Fibroblast of lung (primary cell): Measurements from ENCODE around the gene ERGIC1. TPM values are rescaled to one million over a fixed set of nuclear protein-coding genes. Genes with fewer than 3 reads are reported as not detected.

Source experiments
- DNase-seq, 2 donors: peaks; one replicate each; pipeline versions ENCODE4 v3.0.0 to v3.0.0-alpha.2; 2010; ENCODE audit warnings: low read depth in 2 of 2
- H2AFZ ChIP-seq: 2 replicates; pipeline ENCODE4 v1.5.1; 2012; ENCODE audit warnings: low read length, control low read depth, inconsistent platforms
- H3K27ac ChIP-seq: 2 replicates; pipeline ENCODE4 v1.5.1; 2011; ENCODE audit warnings: low read length, control low read depth; ENCODE audit not compliant: insufficient read depth
- H3K27me3 ChIP-seq: 2 replicates; pipeline ENCODE4 v1.5.1; 2011; ENCODE audit warnings: mild to moderate bottlenecking, low read length; ENCODE audit not compliant: control insufficient read depth, insufficient read depth
- H3K36me3 ChIP-seq: 2 replicates; pipeline ENCODE4 v1.5.1; 2011; ENCODE audit warnings: low read length; ENCODE audit not compliant: control insufficient read depth, insufficient read depth
- H3K4me1 ChIP-seq: 2 replicates; pipeline ENCODE4 v1.5.1; 2011; ENCODE audit warnings: low read length; ENCODE audit not compliant: control insufficient read depth, insufficient read depth; ENCODE audit errors: extremely low read depth
- H3K4me2 ChIP-seq: 2 replicates; pipeline ENCODE4 v1.5.1; 2011; ENCODE audit warnings: low read length, control low read depth; ENCODE audit not compliant: insufficient read depth; ENCODE audit errors: extremely low read depth
- H3K4me3 ChIP-seq, 4 experiments: fragments of 200-600 bp in 1 of 4; sonication (generic) in 1 of 4; replicated peaks in 1 of 4; 2 replicates each; pipeline ENCODE4 v1.5.1; 2011 to 2016; ENCODE audit warnings: low read length in 4 of 4, low read depth in 3 of 4, mild to moderate bottlenecking in 3 of 4, control low read depth in 2 of 4, inconsistent platforms in 1 of 4, mixed read lengths in 1 of 4; ENCODE audit not compliant: insufficient read depth in 1 of 4; ENCODE audit errors: control extremely low read depth in 1 of 4
- H3K79me2 ChIP-seq: 2 replicates; pipeline ENCODE4 v1.5.1; 2012; ENCODE audit warnings: mild to moderate bottlenecking, low read length, inconsistent platforms; ENCODE audit not compliant: control insufficient read depth, insufficient read depth
- H3K9ac ChIP-seq: 2 replicates; pipeline ENCODE4 v1.5.1; 2011; ENCODE audit warnings: mild to moderate bottlenecking, low read length, control low read depth; ENCODE audit not compliant: insufficient read depth
- H3K9me3 ChIP-seq: 2 replicates; pipeline ENCODE4 v1.5.1; 2012; ENCODE audit warnings: low read depth, low read length; ENCODE audit not compliant: control insufficient read depth, insufficient read depth
- H4K20me1 ChIP-seq: 2 replicates; pipeline ENCODE4 v1.5.1; 2011; ENCODE audit warnings: low read length; ENCODE audit not compliant: control insufficient read depth, insufficient read depth; ENCODE audit errors: extremely low read depth
- EZH2 ChIP-seq: IDR thresholded peaks from 2 replicates; pipeline ENCODE4 v1.5.1; 2012; ENCODE audit warnings: low read length, control low read depth, mild to moderate bottlenecking; ENCODE audit errors: missing control alignments
- polyA plus RNA-seq, 2 donors: library from polyadenylated mRNA; depleted of rRNA in 1 of 2; stranded (reverse) in 1 of 2; unstranded in 1 of 2; fragments of >200 nt; gene quantifications; 2 replicates each; pipeline ENCODE4 v1.2.1, GENCODE V29; 2011 to 2012; ENCODE audit warnings: missing spikeins in 1 of 2
- total RNA-seq: library from RNA; depleted of rRNA; stranded (reverse); fragments of >200 nt; gene quantifications from 2 replicates; pipeline ENCODE4 v1.2.1, GENCODE V29; 2014
- TF ChIP-seq, protein P1 (sequence below), 2 donors: IDR thresholded peaks in 1 of 2; conservative IDR thresholded peaks in 1 of 2; 1 replicate in 1 of 2; 2 replicates in 1 of 2; pipeline ENCODE4 v1.5.1; 2011 to 2012; ENCODE audit warnings: low read length in 2 of 2, control low read depth in 1 of 2, inconsistent platforms in 1 of 2, low read depth in 1 of 2, mild to moderate bottlenecking in 1 of 2

Gene ERGIC1
- total and polyA plus RNA-seq, 2 donors (not counting 1 experiment from before 2014, with no cell fraction given): 113 to 171 TPM

DNA sequence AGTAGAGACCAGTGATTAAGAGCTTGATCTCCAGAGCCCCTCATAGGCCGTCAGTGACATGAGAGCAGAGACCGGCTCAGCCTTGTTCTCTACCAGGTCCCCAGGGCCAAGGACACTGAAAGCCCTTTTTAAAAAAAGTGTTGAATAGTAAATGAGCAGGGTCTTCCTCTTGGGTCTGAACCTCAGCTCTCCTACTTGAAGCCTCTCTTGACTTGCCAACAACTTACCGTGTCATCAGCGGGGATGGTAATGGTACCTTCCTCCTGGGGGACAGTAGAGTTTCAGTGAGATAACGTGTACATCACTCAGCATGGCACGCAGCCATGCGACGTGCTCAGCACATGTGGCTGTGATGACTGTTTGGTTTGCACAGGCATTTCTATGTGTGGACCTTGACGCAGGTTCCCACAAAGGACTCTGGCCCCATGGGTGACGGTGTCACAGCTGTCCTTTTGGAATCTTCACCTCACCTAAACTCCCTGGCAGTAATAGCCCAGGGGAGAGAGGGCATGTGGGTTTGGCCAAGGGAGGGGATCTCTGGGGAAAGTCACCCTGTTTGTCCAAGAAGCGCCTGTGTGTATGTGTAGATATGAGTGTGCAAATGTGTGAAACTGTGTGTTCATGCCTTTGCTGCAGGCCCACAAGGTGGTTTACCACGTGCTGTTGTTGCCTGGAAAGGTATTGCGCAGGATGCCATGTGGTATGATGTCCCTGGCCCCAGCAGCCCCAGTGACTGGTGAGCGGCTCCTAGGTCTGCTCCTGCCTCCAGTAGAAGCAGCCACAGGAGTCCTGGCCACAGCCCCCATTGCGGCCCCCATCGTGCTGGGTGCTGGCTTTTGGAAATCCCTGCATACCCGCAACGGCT, 18.7 kb downstream of the ERGIC1 start:
- Histone ChIP-seq H3K4me1 (peaks cover 32% of the 10 kb centered on the region), H3K79me2 (peaks cover 81% of the 10 kb centered on the region), H2AFZ (no peak overlapping the region), H3K27me3 (no peaks in the 10 kb centered on the region), H3K9ac (peak overlapping the region; percentile 16), H3K4me2 (no peak overlapping the region), H3K4me3 (no peak overlapping the region), H3K27ac (peak overlapping the region; percentile 81), H3K36me3 (peaks cover 2% of the 10 kb centered on the region), H4K20me1 (no peaks in the 10 kb centered on the region), H3K9me3 (no peaks in the 10 kb centered on the region)
- peak; percentile 30 to 52 for DNase-seq
- TF ChIP-seq, protein P1, sequence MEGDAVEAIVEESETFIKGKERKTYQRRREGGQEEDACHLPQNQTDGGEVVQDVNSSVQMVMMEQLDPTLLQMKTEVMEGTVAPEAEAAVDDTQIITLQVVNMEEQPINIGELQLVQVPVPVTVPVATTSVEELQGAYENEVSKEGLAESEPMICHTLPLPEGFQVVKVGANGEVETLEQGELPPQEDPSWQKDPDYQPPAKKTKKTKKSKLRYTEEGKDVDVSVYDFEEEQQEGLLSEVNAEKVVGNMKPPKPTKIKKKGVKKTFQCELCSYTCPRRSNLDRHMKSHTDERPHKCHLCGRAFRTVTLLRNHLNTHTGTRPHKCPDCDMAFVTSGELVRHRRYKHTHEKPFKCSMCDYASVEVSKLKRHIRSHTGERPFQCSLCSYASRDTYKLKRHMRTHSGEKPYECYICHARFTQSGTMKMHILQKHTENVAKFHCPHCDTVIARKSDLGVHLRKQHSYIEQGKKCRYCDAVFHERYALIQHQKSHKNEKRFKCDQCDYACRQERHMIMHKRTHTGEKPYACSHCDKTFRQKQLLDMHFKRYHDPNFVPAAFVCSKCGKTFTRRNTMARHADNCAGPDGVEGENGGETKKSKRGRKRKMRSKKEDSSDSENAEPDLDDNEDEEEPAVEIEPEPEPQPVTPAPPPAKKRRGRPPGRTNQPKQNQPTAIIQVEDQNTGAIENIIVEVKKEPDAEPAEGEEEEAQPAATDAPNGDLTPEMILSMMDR (conservative IDR thresholded peaks at IDR 0.05 in 1 of 2, IDR thresholded peaks at IDR 0.05 in 1 of 2; ENCODE audit: low read depth in 1 of 2, low read length in 2 of 2): no peak
- TF ChIP-seq EZH2: no peak

- peak; percentile 29 to 64 for DNase-seq
- peaks cover 37% of the 10 kb centered on the region for H3K4me1 ChIP-seq
Measured at GRCh38 chr5:172853355-172853975, 19.4 kb downstream of the ERGIC1 start.

DNA sequence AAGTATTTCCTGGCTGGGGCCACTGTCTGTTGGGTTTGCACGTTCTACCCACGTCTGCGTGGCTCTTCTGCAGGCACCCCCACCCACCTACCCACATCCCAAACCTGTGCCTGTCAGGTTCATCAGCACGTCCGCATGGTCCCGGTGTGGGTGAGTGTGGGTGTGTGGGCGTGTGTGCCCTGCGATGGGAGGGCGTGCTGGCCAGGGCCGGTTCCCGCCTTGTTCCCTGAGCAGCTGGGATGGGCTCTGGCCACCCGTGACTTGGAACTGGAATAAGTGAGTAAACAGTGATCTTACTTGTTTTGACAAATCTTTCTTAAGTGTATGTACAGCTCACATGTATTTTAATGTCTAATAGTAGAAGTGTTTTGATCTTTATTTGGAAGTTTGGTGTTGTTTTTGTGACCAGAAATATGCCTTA, 20.4 kb downstream of the ERGIC1 start:
- no peaks in the 10 kb centered on the region for H3K9me3 ChIP-seq
- no peaks in the 10 kb centered on the region for H3K27me3 ChIP-seq
- peaks cover 2% of the 10 kb centered on the region for H3K36me3 ChIP-seq
- H3K4me1 ChIP-seq: peaks cover 44% of the 10 kb centered on the region
- no peaks in the 10 kb centered on the region for H4K20me1 ChIP-seq
- peaks cover 72% of the 10 kb centered on the region for H3K79me2 ChIP-seq
- H3K27ac ChIP-seq: peak overlapping the region; percentile 81
- peak overlapping the region; percentile 60 for H3K4me2 ChIP-seq
- no peak overlapping the region for H3K4me3 ChIP-seq
- TF ChIP-seq, protein P1 (conservative IDR thresholded peaks at IDR 0.05 in 1 of 2, IDR thresholded peaks at IDR 0.05 in 1 of 2; ENCODE audit: low read depth in 1 of 2, low read length in 2 of 2): no peak
- TF ChIP-seq EZH2: no peak
- H2AFZ ChIP-seq: no peak overlapping the region
- no peak overlapping the region for H3K9ac ChIP-seq
- DNase-seq: peak in 1 of 2 donors; percentile 77

More at GRCh38 chr5:172853355-172853975, 19.4 kb downstream of the ERGIC1 start:
- no peaks in the 10 kb centered on the region for H4K20me1 ChIP-seq
- peaks cover 2% of the 10 kb centered on the region for H3K36me3 ChIP-seq
- H3K27me3 ChIP-seq: no peaks in the 10 kb centered on the region
- H3K79me2 ChIP-seq: peaks cover 79% of the 10 kb centered on the region
- H3K4me2 ChIP-seq: no peak overlapping the region
- H3K9ac ChIP-seq: peak overlapping the region; percentile 8
- no peak overlapping the region for H3K4me3 ChIP-seq
- H2AFZ ChIP-seq: no peak overlapping the region
- H3K27ac ChIP-seq: peak overlapping the region; percentile 81
- no peak for TF ChIP-seq EZH2
- TF ChIP-seq, protein P1 (conservative IDR thresholded peaks at IDR 0.05 in 1 of 2, IDR thresholded peaks at IDR 0.05 in 1 of 2; ENCODE audit: low read depth in 1 of 2, low read length in 2 of 2): no peak
- no peaks in the 10 kb centered on the region for H3K9me3 ChIP-seq
